WTC11 (cell line): Measurements from ENCODE around the gene KDM4B. TPM values are rescaled to one million over a fixed set of nuclear protein-coding genes. Genes with fewer than 3 reads are reported as not detected.
A peak's percentile ranks its signal among the peaks of the same experiment; 100 is the strongest.

Experiments
- ATAC-seq: fragments of 200-7000 bp; cut with Tn5 transposase; 2 replicates; pipeline ENCODE4 v1.10.0; 2021; ENCODE audit warnings: mild to moderate bottlenecking, moderate library complexity
- CTCF ChIA-PET: fragments of 300-600 bp; sonication (Branson Sonifier 250); formaldehyde crosslinking; loops from one replicate; lab custom pipeline; 2021; ENCODE audit warnings: antibody characterized with exemption; lab: Charles Lee
- POLR2A ChIA-PET: fragments of 350-600 bp; sonication (Branson Sonifier 250); formaldehyde crosslinking; loops from one replicate; lab custom pipeline; 2021; ENCODE audit warnings: antibody characterized with exemption; lab: Charles Lee
- DNase-seq: peaks from one replicate; pipeline ENCODE4 v3.0.0; 2021; ENCODE audit warnings: low spot score
- H3K27ac Mint-ChIP-seq: 2 replicates; pipeline ENCODE4 v1.8.0; 2021; ENCODE audit warnings: mixed read lengths
- H3K27me3 Mint-ChIP-seq: 2 replicates; pipeline ENCODE4 v1.8.0; 2021; ENCODE audit warnings: low read depth, mild to moderate bottlenecking, moderate library complexity, mixed read lengths
- H3K36me3 Mint-ChIP-seq: 2 replicates; pipeline ENCODE4 v1.8.0; 2021; ENCODE audit warnings: mixed read lengths
- H3K4me1 Mint-ChIP-seq: 2 replicates; pipeline ENCODE4 v1.8.0; 2022; ENCODE audit warnings: mixed read lengths
- H3K4me3 Mint-ChIP-seq: 2 replicates; pipeline ENCODE4 v1.8.0; 2021; ENCODE audit warnings: mild to moderate bottlenecking, moderate library complexity, mixed read lengths
- H3K9me3 Mint-ChIP-seq: 2 replicates; pipeline ENCODE4 v1.8.0; 2021; ENCODE audit warnings: mixed read lengths
- ATF1 ChIP-seq: sonication (generic); formaldehyde crosslinking; IDR thresholded peaks from 2 replicates; pipeline ENCODE4 v1.8.1; 2023; ENCODE audit warnings: mild to moderate bottlenecking, moderate library complexity, missing genetic modification reagents
- ERG ChIP-seq: fragments of 250-450 bp; sonication (Bioruptor Pico); IDR thresholded peaks from 2 replicates; pipeline ENCODE4 v1.8.0; 2021; ENCODE audit warnings: mild to moderate bottlenecking
- FOXK1 ChIP-seq: sonication (generic); formaldehyde crosslinking; IDR thresholded peaks from 2 replicates; pipeline ENCODE4 v1.8.0; 2022; ENCODE audit warnings: mild to moderate bottlenecking, moderate library complexity, missing genetic modification reagents
- JAZF1 ChIP-seq: fragments of 250-450 bp; sonication (Bioruptor Pico); IDR thresholded peaks from 2 replicates; pipeline ENCODE4 v1.9.0; 2021; ENCODE audit warnings: moderate library complexity, mild to moderate bottlenecking, inconsistent platforms
- NFATC4 ChIP-seq: fragments of 250-450 bp; sonication (Bioruptor Pico); IDR thresholded peaks from 2 replicates; pipeline ENCODE4 v1.9.0; 2021; ENCODE audit warnings: mild to moderate bottlenecking
- NFE2L1 ChIP-seq: sonication (generic); formaldehyde crosslinking; IDR thresholded peaks from 2 replicates; pipeline ENCODE4 v1.8.1; 2023; ENCODE audit warnings: missing genetic modification reagents
- NFYB ChIP-seq: sonication (generic); formaldehyde crosslinking; conservative IDR thresholded peaks from 2 replicates; pipeline ENCODE4 v1.8.0; 2022; ENCODE audit warnings: low read depth, missing genetic modification reagents
- NR2C2 ChIP-seq: sonication (generic); formaldehyde crosslinking; IDR thresholded peaks from 2 replicates; pipeline ENCODE4 v1.8.0; 2022; ENCODE audit warnings: mild to moderate bottlenecking, missing genetic modification reagents
- NR3C1 ChIP-seq: sonication (generic); formaldehyde crosslinking; conservative IDR thresholded peaks from 2 replicates; pipeline ENCODE4 v1.8.1; 2023; ENCODE audit warnings: low read depth, mild to moderate bottlenecking, missing genetic modification reagents
- OVOL2 ChIP-seq: fragments of 250-450 bp; sonication (Bioruptor Pico); IDR thresholded peaks from 2 replicates; pipeline ENCODE4 v1.9.0; 2021; ENCODE audit warnings: mild to moderate bottlenecking, borderline replicate concordance
- SMAD3 ChIP-seq: sonication (generic); formaldehyde crosslinking; IDR thresholded peaks from 2 replicates; pipeline ENCODE4 v1.8.0; 2022; ENCODE audit warnings: missing genetic modification reagents, mild to moderate bottlenecking, borderline replicate concordance
- SP1 ChIP-seq: sonication (generic); formaldehyde crosslinking; conservative IDR thresholded peaks from 2 replicates; pipeline ENCODE4 v1.8.1; 2022; ENCODE audit warnings: missing genetic modification reagents
- TEAD1 ChIP-seq: sonication (generic); formaldehyde crosslinking; IDR thresholded peaks from 2 replicates; pipeline ENCODE4 v1.8.0; 2022; ENCODE audit warnings: mild to moderate bottlenecking, missing genetic modification reagents
- TEAD4 ChIP-seq: sonication (generic); formaldehyde crosslinking; IDR thresholded peaks from 2 replicates; pipeline ENCODE4 v1.8.0; 2022; ENCODE audit warnings: mild to moderate bottlenecking, missing genetic modification reagents
- USF2 ChIP-seq: sonication (generic); formaldehyde crosslinking; IDR thresholded peaks from 2 replicates; pipeline ENCODE4 v1.8.1; 2023; ENCODE audit warnings: mild to moderate bottlenecking, missing genetic modification reagents, moderate library complexity
- ZNF121 ChIP-seq: sonication (generic); formaldehyde crosslinking; IDR thresholded peaks from 2 replicates; pipeline ENCODE4 v1.8.0; 2023; ENCODE audit warnings: missing genetic modification reagents
- ZNF219 ChIP-seq: sonication (generic); formaldehyde crosslinking; IDR thresholded peaks from 2 replicates; pipeline ENCODE4 v1.8.0; 2023; ENCODE audit warnings: missing genetic modification reagents, mild to moderate bottlenecking, borderline replicate concordance
- ZNF263 ChIP-seq: sonication (generic); formaldehyde crosslinking; IDR thresholded peaks from 2 replicates; pipeline ENCODE4 v1.8.1; 2022; ENCODE audit warnings: low read depth, mild to moderate bottlenecking, moderate library complexity, missing genetic modification reagents
- ZNF425 ChIP-seq: fragments of 250-450 bp; sonication (Bioruptor Pico); conservative IDR thresholded peaks from 2 replicates; pipeline ENCODE4 v1.9.0; 2021; ENCODE audit warnings: mild to moderate bottlenecking
- ZNF671 ChIP-seq: fragments of 250-450 bp; sonication (Bioruptor Pico); IDR thresholded peaks from 2 replicates; pipeline ENCODE4 v1.8.0; 2021; ENCODE audit warnings: mild to moderate bottlenecking
- total RNA-seq: library from RNA; stranded (reverse); gene quantifications from 3 replicates; pipeline ENCODE4 v1.2.3, GENCODE V29; 2021
- TF ChIP-seq, protein P1 (sequence below): sonication (generic); formaldehyde crosslinking; IDR thresholded peaks from 2 replicates; pipeline ENCODE4 v1.8.1; 2022; ENCODE audit warnings: low read depth, mild to moderate bottlenecking, moderate library complexity, missing genetic modification reagents, borderline replicate concordance

KDM4B gene
- total RNA-seq, 1 experiment from 2014 or later: 43.2 TPM

DNA sequence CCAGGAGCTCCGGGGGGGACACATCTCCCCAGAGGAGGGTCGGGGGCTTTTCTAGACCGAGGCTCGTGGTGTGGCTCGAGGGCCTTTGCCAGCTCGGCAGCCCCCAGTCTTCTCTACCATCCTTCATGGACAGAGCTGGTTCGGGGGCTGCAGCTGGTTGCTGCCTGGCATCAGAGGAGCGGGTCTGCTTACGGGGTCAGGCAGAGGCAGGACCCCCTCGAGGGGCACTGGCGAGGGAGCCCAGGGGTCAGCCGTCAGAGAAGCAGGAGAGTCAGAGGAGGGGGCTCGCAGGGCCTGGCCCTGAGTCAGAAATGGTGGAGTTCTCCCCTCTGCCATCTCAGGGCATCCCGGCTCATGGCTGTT, 123.5 kb downstream of the KDM4B start:
- Mint-ChIP-seq H3K4me3 (no peak overlapping the region), H3K4me1 (peaks cover 4% of the 10 kb centered on the region; the same call in 1 of the 2 replicates), H3K27ac (0 out of 2 replicates have a peak overlapping the region, but pooled peaks have one; percentile 19), H3K36me3 (peaks cover 17% of the 10 kb centered on the region), H3K27me3 (no peaks in the 10 kb centered on the region), H3K9me3 (no peaks in the 10 kb centered on the region)
- ATAC-seq: no peak
- no peak for DNase-seq
- CTCF ChIA-PET: interaction anchor here (1.0 to 2.3 kb wide), 4 partner anchors 17 to 46 kb away, joined by 4 to 10 read pairs (median 4); no protein-coding TSS in a partner anchor
- POLR2A ChIA-PET: no interaction called here
- TF ChIP-seq NR3C1 (no peak), ZNF425 (CRISPR knock-in tag) (no peak), USF2 (CRISPR knock-in tag) (no peak), JAZF1 (CRISPR knock-in tag) (no peak), NFATC4 (CRISPR knock-in tag) (no peak), TEAD4 (no peak), ZNF263 (CRISPR knock-in tag) (no peak), ZNF671 (no peak), ATF1 (CRISPR knock-in tag) (no peak), OVOL2 (CRISPR knock-in tag) (no peak), FOXK1 (no peak)
- TF ChIP-seq, protein P1, sequence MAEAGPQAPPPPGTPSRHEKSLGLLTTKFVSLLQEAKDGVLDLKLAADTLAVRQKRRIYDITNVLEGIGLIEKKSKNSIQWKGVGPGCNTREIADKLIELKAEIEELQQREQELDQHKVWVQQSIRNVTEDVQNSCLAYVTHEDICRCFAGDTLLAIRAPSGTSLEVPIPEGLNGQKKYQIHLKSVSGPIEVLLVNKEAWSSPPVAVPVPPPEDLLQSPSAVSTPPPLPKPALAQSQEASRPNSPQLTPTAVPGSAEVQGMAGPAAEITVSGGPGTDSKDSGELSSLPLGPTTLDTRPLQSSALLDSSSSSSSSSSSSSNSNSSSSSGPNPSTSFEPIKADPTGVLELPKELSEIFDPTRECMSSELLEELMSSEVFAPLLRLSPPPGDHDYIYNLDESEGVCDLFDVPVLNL (CRISPR knock-in tag): no peak

DNA sequence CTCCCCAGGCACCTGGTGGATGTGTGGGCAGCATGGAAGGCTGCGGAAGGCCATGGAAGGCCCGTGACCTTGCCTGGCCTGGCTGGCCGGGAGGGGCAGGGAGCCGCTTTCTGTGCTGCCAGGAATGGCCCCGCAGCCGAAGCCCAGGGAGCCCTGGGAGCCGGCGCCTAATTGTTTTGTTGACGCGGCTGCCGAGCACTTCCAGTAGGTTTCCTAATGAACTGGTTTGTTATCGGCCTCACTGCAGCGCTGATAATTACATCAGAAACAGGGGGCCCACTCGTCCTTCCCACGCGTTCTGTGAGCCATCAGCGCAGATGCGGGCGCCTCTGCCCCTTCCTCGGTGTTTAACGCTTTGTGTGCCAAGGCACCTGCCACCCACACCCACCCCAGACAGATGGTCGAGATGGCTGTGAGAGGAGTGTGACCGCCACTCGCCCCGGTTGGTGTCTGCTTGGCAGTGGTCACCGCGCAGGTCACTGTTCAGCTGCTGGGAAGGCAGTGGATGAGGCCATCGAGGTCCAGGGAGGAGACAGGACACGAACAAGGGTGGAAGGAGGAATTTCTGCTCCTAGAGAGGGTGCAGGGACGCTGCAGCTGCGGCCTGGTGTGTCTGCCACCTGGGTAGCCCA, 124.5 kb downstream of the KDM4B start:
- no peak for ATAC-seq
- no peak overlapping the region; the same call in 1 of the 2 replicates for H3K27ac Mint-ChIP-seq
- no peak for DNase-seq
- no peaks in the 10 kb centered on the region for H3K27me3 Mint-ChIP-seq
- ChIA-PET POLR2A (no interaction called here), CTCF (interaction anchor here (1.0 to 1.5 kb wide), 2 partner anchors 41 to 45 kb away, joined by 3 to 5 read pairs; no protein-coding TSS in a partner anchor)
- peaks cover 2% of the 10 kb centered on the region for H3K9me3 Mint-ChIP-seq
- peaks cover 26% of the 10 kb centered on the region for H3K36me3 Mint-ChIP-seq
- no peak overlapping the region for H3K4me3 Mint-ChIP-seq
- H3K4me1 Mint-ChIP-seq: peaks cover 4% of the 10 kb centered on the region; the same call in 1 of the 2 replicates
- TF ChIP-seq NFYB (CRISPR knock-in tag) (no peak), ERG (CRISPR knock-in tag) (no peak), SMAD3 (CRISPR knock-in tag) (no peak), NFE2L1 (CRISPR knock-in tag) (no peak), ZNF219 (no peak), ZNF121 (CRISPR knock-in tag) (no peak), NR2C2 (CRISPR knock-in tag) (no peak), TEAD4 (no peak), TEAD1 (CRISPR knock-in tag) (no peak), SP1 (no peak)
- TF ChIP-seq, all 79 proteins: peak for 0
